Memory B cell (primary cell): ENCODE data around the gene EPN1.
"Not testable (repeated sequence)": the region's sequence is repeated elsewhere in the genome, so short reads cannot be mapped to it uniquely, and the experiment has no call there.

Experiments
- ATAC-seq: fragments of 150-1000 bp; cut with Tn5 transposase; 2 replicates; pipeline ENCODE4 v1.10.0; 2021; ENCODE audit warnings: low read depth, mild to moderate bottlenecking, moderate library complexity
- DNase-seq, 2 donors: peaks; one replicate each; pipeline ENCODE4 v3.0.0; 2022; ENCODE audit warnings: low spot score in 2 of 2
- H3K27ac Mint-ChIP-seq: one replicate; pipeline ENCODE4 v1.8.0; 2022; ENCODE audit warnings: mild to moderate bottlenecking, moderate library complexity, mixed read lengths
- H3K27me3 Mint-ChIP-seq: one replicate; pipeline ENCODE4 v1.8.0; 2022; ENCODE audit warnings: mixed read lengths
- H3K36me3 Mint-ChIP-seq: one replicate; pipeline ENCODE4 v1.8.0; 2022; ENCODE audit warnings: mild to moderate bottlenecking, mixed read lengths
- H3K4me1 Mint-ChIP-seq: one replicate; pipeline ENCODE4 v1.8.0; 2022; ENCODE audit warnings: mixed read lengths
- H3K4me3 Mint-ChIP-seq: one replicate; pipeline ENCODE4 v1.8.0; 2022; ENCODE audit warnings: mild to moderate bottlenecking, moderate library complexity, mixed read lengths
- H3K9me3 Mint-ChIP-seq: one replicate; pipeline ENCODE4 v1.8.0; 2022; ENCODE audit warnings: mixed read lengths

Gene EPN1

GRCh38 chr19:55711719-55712118 is 36.7 kb downstream of the EPN1 start:
- ATAC-seq (no peak), DNase-seq (no peak)
- peaks cover 1% of the 10 kb centered on the region for H3K27me3 Mint-ChIP-seq
- peaks cover 2% of the 10 kb centered on the region for H3K36me3 Mint-ChIP-seq
- H3K4me1 Mint-ChIP-seq: peaks cover 9% of the 10 kb centered on the region
- H3K27ac Mint-ChIP-seq: no peak overlapping the region
- no peak overlapping the region for H3K4me3 Mint-ChIP-seq
- H3K9me3 Mint-ChIP-seq: peaks cover 3% of the 10 kb centered on the region

- peak overlapping the region; percentile 82 for H3K27ac Mint-ChIP-seq
- DNase-seq: no peak
These were observed 38.0 kb downstream of the EPN1 start for GRCh38 chr19:55712804-55713631.

GRCh38 chr19:55716531-55716930 is 41.5 kb downstream of the EPN1 start:
- peaks cover 2% of the 10 kb centered on the region for H3K36me3 Mint-ChIP-seq

More at GRCh38 chr19:55712804-55713631, 38.0 kb downstream of the EPN1 start:
- Mint-ChIP-seq H3K9me3 (peaks cover 3% of the 10 kb centered on the region), H3K36me3 (peaks cover 2% of the 10 kb centered on the region), H3K4me3 (no peak overlapping the region), H3K27me3 (peaks cover 10% of the 10 kb centered on the region), H3K4me1 (peaks cover 6% of the 10 kb centered on the region)
- no peak for ATAC-seq

GRCh38 chr19:55717251-55717650 is 42.2 kb downstream of the EPN1 start:
- peaks cover 11% of the 10 kb centered on the region for H3K9me3 Mint-ChIP-seq
- DNase-seq (no peak), ATAC-seq (no peak)
- no peak overlapping the region for H3K27ac Mint-ChIP-seq
- peaks cover 2% of the 10 kb centered on the region for H3K36me3 Mint-ChIP-seq
- H3K4me1 Mint-ChIP-seq: peaks cover 6% of the 10 kb centered on the region
- H3K4me3 Mint-ChIP-seq: no peak overlapping the region
- H3K27me3 Mint-ChIP-seq: peaks cover 27% of the 10 kb centered on the region

More at GRCh38 chr19:55716531-55716930, 41.5 kb downstream of the EPN1 start:
- Mint-ChIP-seq H3K4me3 (no peak overlapping the region), H3K27ac (no peak overlapping the region), H3K27me3 (peaks cover 23% of the 10 kb centered on the region), H3K9me3 (peaks cover 8% of the 10 kb centered on the region), H3K4me1 (peaks cover 6% of the 10 kb centered on the region)
- DNase-seq: no peak
- ATAC-seq: no peak

- not testable (repeated sequence) for H3K4me1 Mint-ChIP-seq, H3K36me3 Mint-ChIP-seq, DNase-seq, H3K9me3 Mint-ChIP-seq, ATAC-seq, H3K27ac Mint-ChIP-seq, H3K4me3 Mint-ChIP-seq
- H3K27me3 Mint-ChIP-seq: peaks cover 29% of the 10 kb centered on the region
These were observed 43.1 kb downstream of the EPN1 start for GRCh38 chr19:55717879-55718711.

- Mint-ChIP-seq H3K27me3 (peaks cover 29% of the 10 kb centered on the region), H3K36me3 (no peaks in the 10 kb centered on the region), H3K4me1 (no peaks in the 10 kb centered on the region), H3K27ac (no peak overlapping the region), H3K4me3 (no peak overlapping the region), H3K9me3 (peaks cover 8% of the 10 kb centered on the region)
- no peak for ATAC-seq
- no peak for DNase-seq
These were observed 45.3 kb downstream of the EPN1 start for GRCh38 chr19:55720214-55720746.

GRCh38 chr19:55720801-55721200 is 45.8 kb downstream of the EPN1 start:
- DNase-seq (no peak), ATAC-seq (no peak)
- H3K9me3 Mint-ChIP-seq: peaks cover 8% of the 10 kb centered on the region
- H3K36me3 Mint-ChIP-seq: no peaks in the 10 kb centered on the region
- H3K4me1 Mint-ChIP-seq: no peaks in the 10 kb centered on the region
- no peak overlapping the region for H3K4me3 Mint-ChIP-seq
- H3K27me3 Mint-ChIP-seq: peaks cover 32% of the 10 kb centered on the region
- no peak overlapping the region for H3K27ac Mint-ChIP-seq

GRCh38 chr19:55723491-55723890 is 48.5 kb downstream of the EPN1 start:
- ATAC-seq (no peak), DNase-seq (no peak)
- H3K27ac Mint-ChIP-seq: no peak overlapping the region
- no peak overlapping the region for H3K4me3 Mint-ChIP-seq
- no peaks in the 10 kb centered on the region for H3K36me3 Mint-ChIP-seq
- no peaks in the 10 kb centered on the region for H3K4me1 Mint-ChIP-seq
- peaks cover 8% of the 10 kb centered on the region for H3K9me3 Mint-ChIP-seq
- H3K27me3 Mint-ChIP-seq: peaks cover 22% of the 10 kb centered on the region

- ATAC-seq, H3K27ac Mint-ChIP-seq, H3K36me3 Mint-ChIP-seq, H3K4me1 Mint-ChIP-seq, H3K27me3 Mint-ChIP-seq, H3K9me3 Mint-ChIP-seq, H3K4me3 Mint-ChIP-seq, DNase-seq: not testable (repeated sequence)
These were observed 55.4 kb downstream of the EPN1 start for GRCh38 chr19:55730378-55730777.

- Mint-ChIP-seq H3K27ac (no peak within 1 kb of the TSS), H3K4me1 (no peaks in the 10 kb centered on the region), H3K4me3 (no peak within 1 kb of the TSS), H3K27me3 (peaks cover 12% of the 10 kb centered on the region), H3K9me3 (no peaks in the 10 kb centered on the region), H3K36me3 (no peaks in the 10 kb centered on the region)
- ATAC-seq (no peak), DNase-seq (no peak)
These were observed 63.3 kb downstream of the EPN1 start, which contains the start of gene NLRP9 for GRCh38 chr19:55738302-55738701. TSS of gene NLRP9 (minus strand) at chr19:55738402. CDS start at chr19:55738374, 28 bp downstream.

GRCh38 chr19:55750715-55751114 is 75.7 kb downstream of the EPN1 start:
- H3K4me1 Mint-ChIP-seq: no peaks in the 10 kb centered on the region
- H3K9me3 Mint-ChIP-seq: no peaks in the 10 kb centered on the region
- DNase-seq (no peak), ATAC-seq (no peak)
- H3K36me3 Mint-ChIP-seq: no peaks in the 10 kb centered on the region
- peaks cover 5% of the 10 kb centered on the region for H3K27me3 Mint-ChIP-seq
- no peak overlapping the region for H3K4me3 Mint-ChIP-seq
- H3K27ac Mint-ChIP-seq: no peak overlapping the region

GRCh38 chr19:55753401-55753800 is 78.4 kb downstream of the EPN1 start:
- H3K9me3 Mint-ChIP-seq: no peaks in the 10 kb centered on the region
- H3K36me3 Mint-ChIP-seq: no peaks in the 10 kb centered on the region
- DNase-seq (no peak), ATAC-seq (no peak)
- no peak overlapping the region for H3K4me3 Mint-ChIP-seq
- H3K27me3 Mint-ChIP-seq: peaks cover 10% of the 10 kb centered on the region
- no peak overlapping the region for H3K27ac Mint-ChIP-seq
- no peaks in the 10 kb centered on the region for H3K4me1 Mint-ChIP-seq

- H3K27ac Mint-ChIP-seq, H3K4me1 Mint-ChIP-seq, H3K9me3 Mint-ChIP-seq, ATAC-seq, H3K4me3 Mint-ChIP-seq, DNase-seq, H3K36me3 Mint-ChIP-seq: not testable (repeated sequence)
- peaks cover 13% of the 10 kb centered on the region for H3K27me3 Mint-ChIP-seq
These were observed 81.8 kb downstream of the EPN1 start for GRCh38 chr19:55756808-55757207.

GRCh38 chr19:55758797-55759196 is 83.8 kb downstream of the EPN1 start, which contains the start of gene RFPL4A:
TSS of gene RFPL4A (plus strand) at chr19:55759097. CDS start at chr19:55761801, 2,704 bp downstream.
- H3K9me3 Mint-ChIP-seq, H3K4me1 Mint-ChIP-seq, H3K27ac Mint-ChIP-seq, DNase-seq, H3K36me3 Mint-ChIP-seq, ATAC-seq, H3K4me3 Mint-ChIP-seq: not testable (repeated sequence)
- peaks cover 10% of the 10 kb centered on the region for H3K27me3 Mint-ChIP-seq
